HL-60 (cell line): Measurements from ENCODE around the gene GDF7.

Experiments
- DNase-seq, 2 experiments: peaks; one replicate each; pipeline ENCODE4 v3.0.0-alpha.2; 2010 to 2020; ENCODE audit warnings: low read depth in 1 of 2, low spot score in 1 of 2
- H3K27ac ChIP-seq: fragments of 250-450 bp; sonication (Bioruptor Pico); replicated peaks from 2 replicates; pipeline ENCODE4 v1.5.1; 2020; ENCODE audit warnings: mild to moderate bottlenecking, moderate library complexity
- H3K27me3 ChIP-seq: fragments of 250-450 bp; sonication (Bioruptor Pico); 2 replicates; pipeline ENCODE4 v1.5.1; 2021; ENCODE audit warnings: mild to moderate bottlenecking, moderate library complexity; ENCODE audit not compliant: insufficient read depth, poor library complexity, severe bottlenecking
- H3K4me3 ChIP-seq: replicated peaks from 2 replicates; pipeline ENCODE4 v1.5.1; 2011; ENCODE audit warnings: mild to moderate bottlenecking, control low read depth, low read length; ENCODE audit not compliant: insufficient read depth
- GABPA ChIP-seq: IDR thresholded peaks from 2 replicates; pipeline ENCODE4 v1.6.1; 2012; ENCODE audit warnings: low read depth
- POLR2AphosphoS5 ChIP-seq: IDR thresholded peaks from 2 replicates; pipeline ENCODE4 v1.6.1; 2012; ENCODE audit warnings: low read depth
- REST ChIP-seq: IDR thresholded peaks from 2 replicates; pipeline ENCODE4 v1.6.1; 2012; ENCODE audit warnings: low read depth; ENCODE audit not compliant: insufficient replicate concordance
- SPI1 ChIP-seq: IDR thresholded peaks from 2 replicates; pipeline ENCODE4 v1.6.1; 2012; ENCODE audit warnings: low read depth, mild to moderate bottlenecking, borderline replicate concordance
- TF ChIP-seq, protein P1 (sequence below): IDR thresholded peaks from one replicate; pipeline ENCODE4 v1.5.1; 2011; ENCODE audit warnings: low read length, control low read depth, inconsistent platforms; ENCODE audit not compliant: insufficient read depth

GDF7 gene

DNA sequence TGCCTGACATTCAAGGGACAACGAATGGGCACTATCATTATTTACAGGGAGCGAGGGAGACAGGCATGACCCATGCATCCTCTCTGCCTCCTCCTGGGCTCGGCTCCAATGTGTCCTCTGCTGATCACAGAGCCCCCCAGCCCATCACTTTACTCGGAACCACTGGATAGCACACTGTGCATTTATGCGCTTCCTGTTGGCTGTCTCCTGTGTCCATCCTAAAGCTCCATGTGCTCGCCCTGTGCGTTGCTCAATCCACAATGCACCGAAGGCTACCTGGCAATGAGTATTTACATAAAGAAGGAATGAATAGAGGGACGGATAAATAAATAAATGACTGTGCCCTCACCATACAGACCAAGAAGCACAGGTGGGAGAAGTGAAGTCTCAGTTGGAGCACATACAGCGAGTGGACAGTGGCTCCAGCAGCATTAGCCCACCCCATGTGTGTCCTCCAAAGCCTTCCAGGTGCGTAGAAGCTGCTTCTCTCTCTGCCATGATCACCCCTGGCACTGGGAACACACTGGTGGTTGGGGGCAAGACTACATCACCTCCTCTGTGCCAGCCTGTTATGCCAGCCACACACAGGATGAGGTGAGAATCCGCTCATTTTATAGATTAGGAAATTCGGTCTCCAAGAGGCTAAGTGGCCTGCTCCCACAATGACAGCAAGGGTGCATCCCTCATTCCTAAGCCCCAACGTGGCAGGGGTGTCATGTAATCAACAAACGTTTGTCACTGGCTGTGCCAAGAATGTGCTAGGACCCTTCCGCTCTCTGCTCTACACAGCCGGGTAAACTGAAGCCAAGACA lies 2.3 kb upstream of the GDF7 start:
- Histone ChIP-seq H3K27ac (no peak overlapping the region), H3K4me3 (no peak overlapping the region), H3K27me3 (peaks cover 47% of the 10 kb centered on the region)
- no peak for DNase-seq
- TF ChIP-seq SPI1 = no peak
- TF ChIP-seq REST = no peak
- no peak for TF ChIP-seq POLR2AphosphoS5
- TF ChIP-seq GABPA = no peak
- TF ChIP-seq, protein P1, sequence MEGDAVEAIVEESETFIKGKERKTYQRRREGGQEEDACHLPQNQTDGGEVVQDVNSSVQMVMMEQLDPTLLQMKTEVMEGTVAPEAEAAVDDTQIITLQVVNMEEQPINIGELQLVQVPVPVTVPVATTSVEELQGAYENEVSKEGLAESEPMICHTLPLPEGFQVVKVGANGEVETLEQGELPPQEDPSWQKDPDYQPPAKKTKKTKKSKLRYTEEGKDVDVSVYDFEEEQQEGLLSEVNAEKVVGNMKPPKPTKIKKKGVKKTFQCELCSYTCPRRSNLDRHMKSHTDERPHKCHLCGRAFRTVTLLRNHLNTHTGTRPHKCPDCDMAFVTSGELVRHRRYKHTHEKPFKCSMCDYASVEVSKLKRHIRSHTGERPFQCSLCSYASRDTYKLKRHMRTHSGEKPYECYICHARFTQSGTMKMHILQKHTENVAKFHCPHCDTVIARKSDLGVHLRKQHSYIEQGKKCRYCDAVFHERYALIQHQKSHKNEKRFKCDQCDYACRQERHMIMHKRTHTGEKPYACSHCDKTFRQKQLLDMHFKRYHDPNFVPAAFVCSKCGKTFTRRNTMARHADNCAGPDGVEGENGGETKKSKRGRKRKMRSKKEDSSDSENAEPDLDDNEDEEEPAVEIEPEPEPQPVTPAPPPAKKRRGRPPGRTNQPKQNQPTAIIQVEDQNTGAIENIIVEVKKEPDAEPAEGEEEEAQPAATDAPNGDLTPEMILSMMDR = no peak

GRCh38 chr2:20665243-20666004 lies 1.5 kb upstream of the GDF7 start:
- Histone ChIP-seq H3K27me3 (peaks cover 47% of the 10 kb centered on the region), H3K4me3 (no peak overlapping the region), H3K27ac (no peak overlapping the region)
- no peak for TF ChIP-seq GABPA
- TF ChIP-seq, protein P1 = no peak
- TF ChIP-seq SPI1 = no peak
- no peak for TF ChIP-seq REST
- no peak for TF ChIP-seq POLR2AphosphoS5
- DNase-seq = no peak

DNA sequence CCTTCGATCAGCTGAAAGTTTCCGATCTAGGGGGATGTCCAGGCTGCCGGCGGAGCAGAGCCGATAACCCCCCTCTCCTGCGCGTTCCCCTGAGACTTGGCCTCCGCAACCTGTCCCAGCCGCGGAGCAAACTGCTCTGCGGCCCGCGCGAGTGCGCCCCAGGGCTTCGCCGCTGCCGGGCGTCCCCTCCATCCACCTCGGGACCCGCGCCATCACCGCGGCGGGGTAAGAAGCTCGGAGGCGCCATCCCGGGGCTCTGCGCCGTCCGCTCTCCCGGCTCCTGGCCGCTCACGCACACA lies 990 bp upstream of the GDF7 start:
- Histone ChIP-seq H3K27me3 (peaks cover 47% of the 10 kb centered on the region), H3K4me3 (no peak overlapping the region), H3K27ac (no peak overlapping the region)
- TF ChIP-seq GABPA = no peak
- TF ChIP-seq REST = no peak
- TF ChIP-seq POLR2AphosphoS5 = no peak
- TF ChIP-seq, protein P1 = no peak
- no peak for TF ChIP-seq SPI1
- DNase-seq = no peak
